ENCODE results near the gene TRIM39. TPM values are rescaled to one million over a fixed set of nuclear protein-coding genes. Genes with fewer than 3 reads are reported as not detected.

Gene TRIM39
- total RNA-seq, 4 donors from 2014 or later = 3.2 to 29.7 (median 18.7) TPM

- no peak overlapping the region for H3K4me3 ChIP-seq
- no peaks in the 10 kb centered on the region for H3K4me1 ChIP-seq
- intact Hi-C loops (cut with DNase I; ENCODE audit: low total_unique reads) = no loop called here
- H3K9me3 ChIP-seq = no peaks in the 10 kb centered on the region
- H3K27ac ChIP-seq = no peak overlapping the region
- no peak for TF ChIP-seq POLR2A (IDR thresholded peaks at IDR 0.05)
- no peak for TF ChIP-seq CTCF (IDR thresholded peaks at IDR 0.05)
- no peaks in the 10 kb centered on the region for H3K36me3 ChIP-seq
- peaks cover 0 to 4% of the 10 kb centered on the region in 2 donors for H3K27me3 ChIP-seq
- DNase-seq = no peak
Observed at GRCh38 chr6:30386166-30386565, 59.4 kb downstream of the TRIM39 start.

GRCh38 chr6:30391240-30391639, 64.5 kb downstream of the TRIM39 start:
- TF ChIP-seq POLR2A (IDR thresholded peaks at IDR 0.05) (no peak), CTCF (IDR thresholded peaks at IDR 0.05) (no peak)
- H3K9me3 ChIP-seq = no peaks in the 10 kb centered on the region

More at GRCh38 chr6:30391240-30391639, 64.5 kb downstream of the TRIM39 start:
- no peaks in the 10 kb centered on the region for H3K4me1 ChIP-seq
- DNase-seq = no peak
- no peak overlapping the region for H3K4me3 ChIP-seq
- intact Hi-C loops (cut with DNase I; ENCODE audit: low total_unique reads) = no loop called here
- H3K27me3 ChIP-seq = no peaks in the 10 kb centered on the region
- H3K27ac ChIP-seq = no peak overlapping the region
- no peaks in the 10 kb centered on the region for H3K36me3 ChIP-seq

Small RNA genes lying within 50 kb of the gene (small RNA-seq; reads per million reads assigned to genes)
- gene HLA-N = not detected

Other genes with a start within 250 kb of the TRIM39 start
- gene TRIM31, start 213.8 kb upstream of the TRIM39 start, total RNA-seq = not detected
- not detected for gene TRIM40, start 190.8 kb upstream of the TRIM39 start, total RNA-seq
- under 1 TPM in 1 of 4 donors, not detected in 3; 0.69 TPM for gene TRIM10, start 165.7 kb upstream of the TRIM39 start, total RNA-seq
- gene TRIM15, start 163.4 kb upstream of the TRIM39 start, total RNA-seq = not detected
- 10 to 100 TPM; 14.9 to 38.1 (median 30.0) TPM for gene TRIM26, start 113.5 kb upstream of the TRIM39 start, total RNA-seq
- 100 to 1,000 TPM in 1 of 4 donors, 10 to 100 TPM in 3; 12.9 to 220 (median 66.1) TPM for gene RPP21, start 18.2 kb downstream of the TRIM39 start, total RNA-seq
- 100 to 1,000 TPM; 207 to 628 (median 416) TPM for gene HLA-E, start 162.6 kb downstream of the TRIM39 start, total RNA-seq
- gene GNL1, start 229.6 kb downstream of the TRIM39 start, total RNA-seq = 100 to 1,000 TPM in 2 of 4 donors, 10 to 100 TPM in 1, 1 to 10 TPM in 1; 7.2 to 150 (median 79.5) TPM
- 10 to 100 TPM in 2 of 4 donors, 1 to 10 TPM in 2; 4.4 to 23.0 (median 16.2) TPM for gene PRR3, start 230.4 kb downstream of the TRIM39 start, total RNA-seq
- 10 to 100 TPM; 17.4 to 48.6 (median 28.9) TPM for gene ABCF1, start 244.5 kb downstream of the TRIM39 start, total RNA-seq

Measured in uterus (tissue), 4 donors.